H1 (cell line): ENCODE results near the gene NSUN6. TPM values are rescaled to one million over a fixed set of nuclear protein-coding genes. Genes with fewer than 3 reads are reported as not detected.

Experiments
- CTCF ChIA-PET: fragments of 300-600 bp; sonication (Branson Sonifier 250); formaldehyde crosslinking; loops from one replicate; lab custom pipeline; 2021; ENCODE audit not compliant: partially characterized antibody; lab: Charles Lee
- POLR2A ChIA-PET: fragments of 300-600 bp; sonication (Branson Sonifier 250); formaldehyde crosslinking; loops from one replicate; lab custom pipeline; 2021; ENCODE audit warnings: inconsistent platforms; ENCODE audit not compliant: partially characterized antibody; lab: Charles Lee
- DNase-seq, 2 experiments: peaks; one replicate each; pipeline versions ENCODE4 v3.0.0 to v3.0.0-alpha.2; 2010 to 2022; ENCODE audit warnings: low spot score in 2 of 2, low read depth in 1 of 2, mixed read lengths in 1 of 2
- FAIRE-seq: peaks from 2 replicates; lab custom pipeline; 2011; peaks lifted over from hg19 to GRCh38; lab: Jason Lieb, UNC
- H2AFZ ChIP-seq: 2 replicates; pipeline ENCODE4 v1.8.1; 2012; ENCODE audit warnings: low read length, inconsistent platforms
- H2AK5ac ChIP-seq: 2 replicates; pipeline ENCODE4 v1.6.1; 2013; ENCODE audit warnings: low read depth, low read length
- H2BK120ac ChIP-seq: replicated peaks from 2 replicates; pipeline ENCODE3; 2013; ENCODE audit warnings: low read depth, low read length, inconsistent platforms
- H2BK12ac ChIP-seq: 2 replicates; pipeline ENCODE4 v1.6.1; 2013; ENCODE audit warnings: low read depth, low read length
- H2BK15ac ChIP-seq: 2 replicates; pipeline ENCODE4 v1.6.1; 2013; ENCODE audit warnings: low read length
- H2BK20ac ChIP-seq: 2 replicates; pipeline ENCODE4 v1.6.1; 2013; ENCODE audit warnings: low read length
- H2BK5ac ChIP-seq: 2 replicates; pipeline ENCODE4 v1.6.1; 2013; ENCODE audit warnings: low read depth, low read length
- H3K14ac ChIP-seq: 2 replicates; pipeline ENCODE4 v1.6.1; 2013; ENCODE audit warnings: inconsistent platforms; ENCODE audit not compliant: insufficient read length
- H3K18ac ChIP-seq: 2 replicates; pipeline ENCODE4 v1.6.1; 2013; ENCODE audit warnings: low read length; ENCODE audit errors: extremely low read depth
- H3K23ac ChIP-seq: 2 replicates; pipeline ENCODE4 v1.6.1; 2013; ENCODE audit warnings: inconsistent platforms; ENCODE audit not compliant: insufficient read length
- H3K23me2 ChIP-seq: 2 replicates; pipeline ENCODE4 v1.6.1; 2013; ENCODE audit warnings: low read depth, low read length
- H3K27ac ChIP-seq: 2 replicates; pipeline ENCODE4 v1.6.1; 2011; ENCODE audit warnings: low read depth, low read length, inconsistent platforms
- H3K27me3 ChIP-seq, 4 experiments: replicated peaks in 1 of 4; 1 replicate in 1 of 4; 2 replicates in 3 of 4; pipeline versions ENCODE4 v1.6.1 to v1.8.1; 2011 to 2013; ENCODE audit warnings: low read length in 3 of 4, mild to moderate bottlenecking in 3 of 4, inconsistent platforms in 2 of 4, mixed read lengths in 2 of 4, moderate library complexity in 1 of 4; ENCODE audit not compliant: control insufficient read depth in 3 of 4, insufficient read depth in 3 of 4; ENCODE audit errors: extremely low read depth in 1 of 4
- H3K36me3 ChIP-seq, 4 experiments: 2 replicates each; pipeline versions ENCODE4 v1.6.1 to v1.8.1; 2011 to 2013; ENCODE audit warnings: mild to moderate bottlenecking in 4 of 4, low read length in 3 of 4, moderate library complexity in 2 of 4, control low read depth in 1 of 4, inconsistent platforms in 1 of 4; ENCODE audit not compliant: insufficient read depth in 4 of 4, control insufficient read depth in 2 of 4
- H3K4ac ChIP-seq: replicated peaks from 2 replicates; pipeline ENCODE3; 2013; ENCODE audit warnings: low read length, low read depth, mixed read lengths, inconsistent platforms; ENCODE audit not compliant: insufficient read length
- H3K4me1 ChIP-seq, 4 experiments: replicated peaks in 1 of 4; 1 replicate in 1 of 4; 2 replicates in 3 of 4; pipeline versions ENCODE4 v1.6.1 to v1.8.1; 2011 to 2013; ENCODE audit warnings: low read length in 3 of 4, inconsistent platforms in 2 of 4, mixed read lengths in 1 of 4; ENCODE audit not compliant: insufficient read depth in 4 of 4, control insufficient read depth in 3 of 4
- H3K4me2 ChIP-seq, 2 experiments: 2 replicates each; pipeline versions ENCODE4 v1.6.1 to v1.8.1; 2011 to 2013; ENCODE audit warnings: low read depth in 2 of 2, low read length in 2 of 2, control low read depth in 1 of 2, inconsistent platforms in 1 of 2, mild to moderate bottlenecking in 1 of 2; ENCODE audit not compliant: insufficient read depth in 1 of 2
- H3K4me3 ChIP-seq, 4 experiments: fragments of 200-600, 300-600 bp in 1 of 4; sonication (generic), shearing (Covaris generic), sonication (Bioruptor Twin) in 1 of 4; 2 replicates each; pipeline versions ENCODE4 v1.5.1 to v1.8.1; 2011 to 2016; ENCODE audit warnings: low read length in 4 of 4, low read depth in 3 of 4, control low read depth in 2 of 4, inconsistent platforms in 2 of 4, mild to moderate bottlenecking in 2 of 4, mixed read lengths in 1 of 4, moderate library complexity in 1 of 4; ENCODE audit not compliant: insufficient read depth in 2 of 4; ENCODE audit errors: extremely low read depth in 1 of 4
- H3K56ac ChIP-seq: replicated peaks from 2 replicates; pipeline ENCODE3; 2013; ENCODE audit warnings: low read depth, mild to moderate bottlenecking, mixed read lengths, low read length, inconsistent platforms; ENCODE audit not compliant: insufficient read length
- H3K79me1 ChIP-seq: 2 replicates; pipeline ENCODE4 v1.6.1; 2013; ENCODE audit warnings: low read depth, low read length, control low read depth
- H3K79me2 ChIP-seq, 2 experiments: 2 replicates each; pipeline versions ENCODE4 v1.6.1 to v1.8.1; 2012 to 2013; ENCODE audit warnings: low read length in 2 of 2, mild to moderate bottlenecking in 2 of 2, inconsistent platforms in 1 of 2; ENCODE audit not compliant: insufficient read depth in 2 of 2, control insufficient read depth in 1 of 2
- H3K9ac ChIP-seq, 4 experiments: replicated peaks in 1 of 4; 1 replicate in 1 of 4; 2 replicates in 3 of 4; pipeline versions ENCODE4 v1.6.1 to v1.8.1; 2011 to 2013; ENCODE audit warnings: low read depth in 3 of 4, low read length in 3 of 4, control low read depth in 2 of 4, mild to moderate bottlenecking in 2 of 4, moderate library complexity in 2 of 4, inconsistent platforms in 1 of 4; ENCODE audit errors: extremely low read depth in 1 of 4
- H3K9me3 ChIP-seq, 2 experiments: 2 replicates each; pipeline versions ENCODE4 v1.6.1 to v1.8.1; 2012 to 2013; ENCODE audit warnings: mild to moderate bottlenecking in 2 of 2, moderate library complexity in 2 of 2, control low read depth in 1 of 2, inconsistent platforms in 1 of 2, low read depth in 1 of 2, low read length in 1 of 2, mixed read lengths in 1 of 2; ENCODE audit not compliant: insufficient read depth in 2 of 2
- H4K20me1 ChIP-seq, 2 experiments: replicated peaks in 1 of 2; 2 replicates each; pipeline versions ENCODE3 to v1.8.1; 2011 to 2013; ENCODE audit warnings: inconsistent platforms in 2 of 2, low read length in 2 of 2, mild to moderate bottlenecking in 1 of 2; ENCODE audit not compliant: insufficient read depth in 2 of 2, control insufficient read depth in 1 of 2
- H4K5ac ChIP-seq: 2 replicates; pipeline ENCODE4 v1.6.1; 2013; ENCODE audit warnings: low read length, low read depth, mixed read lengths, inconsistent platforms; ENCODE audit not compliant: insufficient read length
- H4K8ac ChIP-seq: 2 replicates; pipeline ENCODE4 v1.8.0; 2013; ENCODE audit warnings: mild to moderate bottlenecking, moderate library complexity, low read length, inconsistent platforms; ENCODE audit not compliant: insufficient read depth; ENCODE audit errors: extremely low read depth
- H4K91ac ChIP-seq: replicated peaks from 2 replicates; pipeline ENCODE3; 2013; ENCODE audit warnings: low read length, mixed read lengths, inconsistent platforms; ENCODE audit not compliant: insufficient read length
- CHD2 ChIP-seq: IDR thresholded peaks from 2 replicates; pipeline ENCODE4 v1.6.1; 2012; ENCODE audit warnings: low read length, improper control_type of control experiment
- CREB1 ChIP-seq: IDR thresholded peaks from 2 replicates; pipeline ENCODE4 v1.6.1; 2012; ENCODE audit warnings: inconsistent platforms
- EP300 ChIP-seq, 2 experiments: IDR thresholded peaks; 1 replicate in 1 of 2; 2 replicates in 1 of 2; pipeline ENCODE4 v1.6.1; 2011 to 2012; ENCODE audit warnings: low read depth in 2 of 2, low read length in 2 of 2, mild to moderate bottlenecking in 2 of 2, borderline replicate concordance in 1 of 2, inconsistent platforms in 1 of 2, moderate library complexity in 1 of 2
- GTF2F1 ChIP-seq: IDR thresholded peaks from 2 replicates; pipeline ENCODE4 v1.6.1; 2012; ENCODE audit warnings: low read depth, low read length, improper control_type of control experiment, borderline replicate concordance
- TEAD4 ChIP-seq: IDR thresholded peaks from 2 replicates; pipeline ENCODE4 v1.6.1; 2012; ENCODE audit warnings: low read depth, low read length, inconsistent platforms, mixed read lengths
- ZNF274 ChIP-seq: IDR thresholded peaks from 2 replicates; pipeline ENCODE4 v1.7.0; 2012; ENCODE audit warnings: low read length, borderline replicate concordance; ENCODE audit errors: extremely low read depth
- WGBS, 2 experiments: shearing (Covaris generic) in 1 of 2; methylation state at CpG; one replicate each; pipeline versions ENCODE4 v1.1.6 to v1.1.7; 2013 to 2015; ENCODE audit warnings: low lambda C conversion rate in 2 of 2, mixed read lengths in 2 of 2, inconsistent platforms in 1 of 2, low coverage in 1 of 2, missing lambda C conversion rate in 1 of 2; ENCODE audit not compliant: insufficient replicate concordance in 2 of 2, insufficient coverage in 1 of 2, insufficient read length in 1 of 2; ENCODE audit errors: extremely low coverage in 1 of 2, missing lambda C conversion rate in 1 of 2; 5-methylcytosine and 5-hydroxymethylcytosine counted together
- polyA plus RNA-seq, 7 experiments: library from polyadenylated mRNA; depleted of rRNA in 3 of 7; stranded (reverse) in 5 of 7; unstranded in 2 of 7; fragments of >200 nt in 5 of 7; fragments of 200-250 nt in 2 of 7; gene quantifications; 1 replicate in 5 of 7; 2 replicates in 1 of 7; 4 replicates in 1 of 7; pipeline versions ENCODE4 v1.2.1 to v1.2.3, GENCODE V29; 2011 to 2013; ENCODE audit warnings: missing spikeins in 2 of 7, mixed read lengths in 2 of 7
- total RNA-seq: library from RNA; stranded (reverse); fragmentation: NEBNext Ultra II Directional; extraction: Animal tissue kit (Norgen Biotek cat#: 25700); gene quantifications from 2 replicates; pipeline ENCODE4 v1.2.1, GENCODE V29; 2021
- TF ChIP-seq, protein P1 (sequence below): IDR thresholded peaks from 2 replicates; pipeline ENCODE4 v1.6.1; 2012; ENCODE audit warnings: inconsistent platforms

Gene NSUN6
- total and polyA plus RNA-seq, 2 of the 8 experiments (the other 6 are each of a cell fraction or from before 2014, with no cell fraction given) = 5.9 to 14.4 TPM

DNA sequence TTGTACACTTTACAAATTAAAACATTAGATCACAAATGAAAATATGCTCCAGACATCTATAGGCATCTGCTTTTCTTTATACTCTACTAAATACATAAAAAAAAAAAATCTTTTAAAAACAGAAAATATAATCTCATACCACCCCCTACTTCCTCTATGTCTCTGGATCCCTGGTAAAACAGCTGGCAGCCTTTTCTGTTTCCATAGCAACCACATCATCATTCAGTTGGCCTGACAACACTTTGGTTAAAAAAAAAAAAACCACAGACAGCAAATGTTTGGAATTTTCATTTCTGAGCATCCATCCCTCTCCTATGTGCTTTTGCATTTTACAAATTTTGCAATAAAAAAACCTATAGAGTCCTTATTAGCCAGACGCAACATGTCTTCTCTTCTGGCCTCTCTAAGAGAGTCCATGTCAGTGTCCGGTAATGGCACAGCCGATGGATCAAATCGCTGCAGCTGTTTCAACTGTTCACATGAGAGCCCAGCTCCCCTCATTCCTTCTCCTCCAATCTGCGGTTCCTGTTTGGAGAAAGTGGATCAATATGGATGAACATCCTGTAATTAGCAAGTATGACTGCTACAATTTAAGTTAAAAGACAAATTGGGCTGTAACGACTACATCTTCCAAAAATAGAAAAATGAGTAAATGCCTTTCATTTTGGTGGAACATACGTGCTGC is 105.6 kb downstream of the NSUN6 start:
- Histone ChIP-seq H3K4me1 (no peaks in the 10 kb centered on the region), H2AK5ac (no peak overlapping the region), H3K23me2 (no peaks in the 10 kb centered on the region), H3K56ac (no peak overlapping the region), H2BK120ac (no peak overlapping the region), H3K23ac (no peak overlapping the region), H3K27ac (no peak overlapping the region), H3K27me3 (no peaks in the 10 kb centered on the region), H4K8ac (no peak overlapping the region), H2BK5ac (no peak overlapping the region), H3K9me3 (no peaks in the 10 kb centered on the region), H3K4ac (no peak overlapping the region), H2BK15ac (no peak overlapping the region), H4K91ac (no peak overlapping the region), H3K9ac (no peak overlapping the region), H3K4me3 (no peak overlapping the region), H2BK12ac (no peak overlapping the region), H4K5ac (no peak overlapping the region), H3K14ac (no peak overlapping the region), H2BK20ac (no peak overlapping the region), H3K18ac (no peak overlapping the region), H2AFZ (no peak overlapping the region), H4K20me1 (no peaks in the 10 kb centered on the region), H3K79me2 (no peaks in the 10 kb centered on the region), H3K79me1 (no peaks in the 10 kb centered on the region), H3K4me2 (no peak overlapping the region), H3K36me3 (peaks cover 0 to 8% (median 4%) of the 10 kb centered on the region in 4 experiments; a peak in 4 of 8 replicates)
- FAIRE-seq (no peak), DNase-seq (no peak)
- TF ChIP-seq CREB1 (no peak), ZNF274 (no peak), TEAD4 (no peak), EP300 (IDR thresholded peaks at IDR 0.05; ENCODE audit: borderline replicate concordance in 1 of 2, low read depth in 2 of 2, low read length in 2 of 2) (no peak), CHD2 (no peak), GTF2F1 (no peak)
- TF ChIP-seq, protein P1, sequence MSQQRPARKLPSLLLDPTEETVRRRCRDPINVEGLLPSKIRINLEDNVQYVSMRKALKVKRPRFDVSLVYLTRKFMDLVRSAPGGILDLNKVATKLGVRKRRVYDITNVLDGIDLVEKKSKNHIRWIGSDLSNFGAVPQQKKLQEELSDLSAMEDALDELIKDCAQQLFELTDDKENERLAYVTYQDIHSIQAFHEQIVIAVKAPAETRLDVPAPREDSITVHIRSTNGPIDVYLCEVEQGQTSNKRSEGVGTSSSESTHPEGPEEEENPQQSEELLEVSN = no peak
- ChIA-PET CTCF (no interaction called here), POLR2A (no interaction called here)
- WGBS, 2 experiments = 95% methylated on average over 7 of the region's 7 CpGs; no CpG with 5 or more reads in 1 of the 2 experiments
